HepG2 (cell line): ENCODE measurements around the gene IGFBP6. TPM values are rescaled to one million over a fixed set of nuclear protein-coding genes. Genes with fewer than 3 reads are reported as not detected.

Experiments used
- DPF2 ChIP-seq: sonication (generic); formaldehyde crosslinking; IDR thresholded peaks from 2 replicates; pipeline ENCODE4 v1.4.0; 2020; ENCODE audit warnings: mild to moderate bottlenecking, low read depth, missing genetic modification reagents, borderline replicate concordance
- MYC ChIP-seq: sonication (generic); formaldehyde crosslinking; IDR thresholded peaks from 2 replicates; pipeline ENCODE4 v1.9.0; 2021; ENCODE audit warnings: missing genetic modification reagents, borderline replicate concordance
- NFE2 ChIP-seq: sonication (generic); formaldehyde crosslinking; IDR thresholded peaks from 2 replicates; pipeline ENCODE4 v1.4.0; 2020; ENCODE audit warnings: missing genetic modification reagents
- RFXANK ChIP-seq: IDR thresholded peaks from 2 replicates; pipeline ENCODE4 v1.6.1; 2016
- TCF7L2 ChIP-seq: IDR thresholded peaks from 2 replicates; pipeline ENCODE4 v1.6.1; 2011; ENCODE audit warnings: mild to moderate bottlenecking, low read depth, low read length, moderate library complexity
- ZBTB7B ChIP-seq: sonication (generic); formaldehyde crosslinking; IDR thresholded peaks from 2 replicates; pipeline ENCODE4 v1.4.0; 2020; ENCODE audit warnings: missing genetic modification reagents
- ZBTB8A ChIP-seq: sonication (generic); formaldehyde crosslinking; IDR thresholded peaks from 2 replicates; pipeline ENCODE4 v1.4.0; 2020; ENCODE audit warnings: mild to moderate bottlenecking, low read depth, missing genetic modification reagents, borderline replicate concordance
- ZNF44 ChIP-seq: sonication (generic); formaldehyde crosslinking; IDR thresholded peaks from 2 replicates; pipeline ENCODE4 v1.5.1; 2020; ENCODE audit warnings: mild to moderate bottlenecking, missing genetic modification reagents
- ZNF496 ChIP-seq: sonication (generic); formaldehyde crosslinking; IDR thresholded peaks from 2 replicates; pipeline ENCODE4 v1.8.1; 2023; ENCODE audit warnings: mild to moderate bottlenecking, moderate library complexity, missing genetic modification reagents; ENCODE audit not compliant: insufficient replicate concordance
- ZNF577 ChIP-seq: sonication (generic); formaldehyde crosslinking; IDR thresholded peaks from 2 replicates; pipeline ENCODE4 v1.4.0; 2020; ENCODE audit warnings: mild to moderate bottlenecking, low read depth, missing genetic modification reagents, borderline replicate concordance
- ZNF878 ChIP-seq: sonication (generic); formaldehyde crosslinking; IDR thresholded peaks from 2 replicates; pipeline ENCODE4 v1.8.1; 2023; ENCODE audit warnings: mild to moderate bottlenecking, missing genetic modification reagents, moderate library complexity
- ZSCAN12 ChIP-seq: sonication (generic); formaldehyde crosslinking; IDR thresholded peaks from 2 replicates; pipeline ENCODE4 v1.9.0; 2021; ENCODE audit warnings: mild to moderate bottlenecking, missing genetic modification reagents
- polyA plus RNA-seq, 8 experiments: library from polyadenylated mRNA; depleted of rRNA in 3 of 8; stranded (reverse) in 7 of 8; unstranded in 1 of 8; fragments of >200 nt; fragmentation: Illumina TruSeq in 4 of 8; extraction: Trizol in 4 of 8; gene quantifications; 2 replicates each; pipeline versions ENCODE4 v1.2.1 to v1.2.3, GENCODE V29; 2011 to 2016; ENCODE audit warnings: low read depth in 4 of 8, missing spikeins in 1 of 8, mixed read lengths in 1 of 8; ENCODE audit not compliant: insufficient read depth in 1 of 8
- total RNA-seq, 5 experiments: library from RNA; depleted of rRNA; stranded (reverse); fragments of >200 nt; fragmentation: Illumina TruSeq; extraction: Trizol; gene quantifications; 2 replicates each; pipeline ENCODE4 v1.2.3, GENCODE V29; 2016; ENCODE audit warnings: low read depth in 1 of 5
- TF ChIP-seq, protein P1 (sequence below): sonication (generic); formaldehyde crosslinking; IDR thresholded peaks from 2 replicates; pipeline ENCODE4 v1.4.0; 2020; ENCODE audit warnings: missing genetic modification reagents
- TF ChIP-seq, protein P2 (sequence below): sonication (generic); formaldehyde crosslinking; IDR thresholded peaks from 2 replicates; pipeline ENCODE4 v1.4.0; 2020; ENCODE audit warnings: missing genetic modification reagents
- TF ChIP-seq, protein P3 (sequence below): sonication (generic); formaldehyde crosslinking; IDR thresholded peaks from 2 replicates; pipeline ENCODE4 v1.4.0; 2020; ENCODE audit warnings: missing genetic modification reagents, mild to moderate bottlenecking, borderline replicate concordance

The IGFBP6 gene
- total and polyA plus RNA-seq, 2 of the 13 experiments (the other 11 are each of a cell fraction or from before 2014, with no cell fraction given): 3.9 to 25.2 TPM

DNA sequence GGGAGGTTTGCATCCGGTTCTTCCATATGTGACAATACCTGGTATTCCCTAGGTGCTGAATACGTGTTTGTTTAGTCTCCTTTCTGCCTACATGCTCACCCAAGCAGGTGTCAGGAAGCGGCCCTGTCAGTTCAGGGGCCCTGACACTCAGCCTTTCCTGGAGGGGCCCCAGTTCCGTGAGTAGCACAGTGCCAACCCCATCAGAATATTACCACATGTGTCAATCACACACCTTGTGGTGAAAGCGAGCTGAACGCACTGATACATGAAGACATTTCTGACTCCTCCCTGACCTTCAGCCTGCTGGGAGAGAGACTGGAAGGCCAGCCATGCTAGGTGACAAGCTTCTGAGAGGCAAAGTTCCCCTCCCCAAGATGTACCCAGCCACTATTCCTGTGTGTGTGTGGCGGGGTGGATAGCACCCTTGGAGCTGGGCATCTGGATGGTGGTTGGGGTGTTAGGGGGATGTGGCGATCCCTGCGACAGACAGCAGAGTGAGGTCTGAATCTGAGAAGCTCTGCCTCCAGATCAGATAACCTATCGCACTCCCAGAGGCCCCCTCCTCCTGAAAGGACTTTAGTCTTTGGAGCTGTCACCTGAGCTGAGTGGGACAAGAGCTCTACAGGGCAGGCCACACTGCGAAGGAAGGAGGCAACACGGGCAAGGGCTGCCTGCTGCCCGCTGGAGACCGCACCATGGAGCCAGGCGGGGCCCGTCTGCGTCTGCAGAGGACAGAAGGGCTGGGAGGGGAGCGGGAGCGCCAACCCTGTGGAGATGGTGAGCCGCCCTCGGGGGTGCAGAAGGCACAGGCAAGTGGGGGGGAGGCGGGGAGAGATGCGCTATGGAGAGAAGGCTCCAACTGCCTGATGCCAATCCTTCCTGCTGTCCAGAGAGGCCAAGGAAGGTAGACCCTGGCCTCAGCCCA is 5.7 kb downstream of the IGFBP6 start, which contains the start of gene SOAT2 (continued):
- TF ChIP-seq, protein P1, sequence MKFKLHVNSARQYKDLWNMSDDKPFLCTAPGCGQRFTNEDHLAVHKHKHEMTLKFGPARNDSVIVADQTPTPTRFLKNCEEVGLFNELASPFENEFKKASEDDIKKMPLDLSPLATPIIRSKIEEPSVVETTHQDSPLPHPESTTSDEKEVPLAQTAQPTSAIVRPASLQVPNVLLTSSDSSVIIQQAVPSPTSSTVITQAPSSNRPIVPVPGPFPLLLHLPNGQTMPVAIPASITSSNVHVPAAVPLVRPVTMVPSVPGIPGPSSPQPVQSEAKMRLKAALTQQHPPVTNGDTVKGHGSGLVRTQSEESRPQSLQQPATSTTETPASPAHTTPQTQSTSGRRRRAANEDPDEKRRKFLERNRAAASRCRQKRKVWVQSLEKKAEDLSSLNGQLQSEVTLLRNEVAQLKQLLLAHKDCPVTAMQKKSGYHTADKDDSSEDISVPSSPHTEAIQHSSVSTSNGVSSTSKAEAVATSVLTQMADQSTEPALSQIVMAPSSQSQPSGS (CRISPR knock-in tag): no peak
- TF ChIP-seq DPF2 (CRISPR knock-in tag): no peak; the same call in none of the 2 replicates
- TF ChIP-seq, protein P2, sequence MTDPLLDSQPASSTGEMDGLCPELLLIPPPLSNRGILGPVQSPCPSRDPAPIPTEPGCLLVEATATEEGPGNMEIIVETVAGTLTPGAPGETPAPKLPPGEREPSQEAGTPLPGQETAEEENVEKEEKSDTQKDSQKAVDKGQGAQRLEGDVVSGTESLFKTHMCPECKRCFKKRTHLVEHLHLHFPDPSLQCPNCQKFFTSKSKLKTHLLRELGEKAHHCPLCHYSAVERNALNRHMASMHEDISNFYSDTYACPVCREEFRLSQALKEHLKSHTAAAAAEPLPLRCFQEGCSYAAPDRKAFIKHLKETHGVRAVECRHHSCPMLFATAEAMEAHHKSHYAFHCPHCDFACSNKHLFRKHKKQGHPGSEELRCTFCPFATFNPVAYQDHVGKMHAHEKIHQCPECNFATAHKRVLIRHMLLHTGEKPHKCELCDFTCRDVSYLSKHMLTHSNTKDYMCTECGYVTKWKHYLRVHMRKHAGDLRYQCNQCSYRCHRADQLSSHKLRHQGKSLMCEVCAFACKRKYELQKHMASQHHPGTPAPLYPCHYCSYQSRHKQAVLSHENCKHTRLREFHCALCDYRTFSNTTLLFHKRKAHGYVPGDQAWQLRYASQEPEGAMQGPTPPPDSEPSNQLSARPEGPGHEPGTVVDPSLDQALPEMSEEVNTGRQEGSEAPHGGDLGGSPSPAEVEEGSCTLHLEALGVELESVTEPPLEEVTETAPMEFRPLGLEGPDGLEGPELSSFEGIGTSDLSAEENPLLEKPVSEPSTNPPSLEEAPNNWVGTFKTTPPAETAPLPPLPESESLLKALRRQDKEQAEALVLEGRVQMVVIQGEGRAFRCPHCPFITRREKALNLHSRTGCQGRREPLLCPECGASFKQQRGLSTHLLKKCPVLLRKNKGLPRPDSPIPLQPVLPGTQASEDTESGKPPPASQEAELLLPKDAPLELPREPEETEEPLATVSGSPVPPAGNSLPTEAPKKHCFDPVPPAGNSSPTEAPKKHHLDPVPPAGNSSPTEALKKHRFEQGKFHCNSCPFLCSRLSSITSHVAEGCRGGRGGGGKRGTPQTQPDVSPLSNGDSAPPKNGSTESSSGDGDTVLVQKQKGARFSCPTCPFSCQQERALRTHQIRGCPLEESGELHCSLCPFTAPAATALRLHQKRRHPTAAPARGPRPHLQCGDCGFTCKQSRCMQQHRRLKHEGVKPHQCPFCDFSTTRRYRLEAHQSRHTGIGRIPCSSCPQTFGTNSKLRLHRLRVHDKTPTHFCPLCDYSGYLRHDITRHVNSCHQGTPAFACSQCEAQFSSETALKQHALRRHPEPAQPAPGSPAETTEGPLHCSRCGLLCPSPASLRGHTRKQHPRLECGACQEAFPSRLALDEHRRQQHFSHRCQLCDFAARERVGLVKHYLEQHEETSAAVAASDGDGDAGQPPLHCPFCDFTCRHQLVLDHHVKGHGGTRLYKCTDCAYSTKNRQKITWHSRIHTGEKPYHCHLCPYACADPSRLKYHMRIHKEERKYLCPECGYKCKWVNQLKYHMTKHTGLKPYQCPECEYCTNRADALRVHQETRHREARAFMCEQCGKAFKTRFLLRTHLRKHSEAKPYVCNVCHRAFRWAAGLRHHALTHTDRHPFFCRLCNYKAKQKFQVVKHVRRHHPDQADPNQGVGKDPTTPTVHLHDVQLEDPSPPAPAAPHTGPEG: no peak
- TF ChIP-seq ZBTB7B (CRISPR knock-in tag): no peak
- TF ChIP-seq ZBTB8A: no peak
- peak; percentile 71; the same call in 1 of the 2 replicates for TF ChIP-seq ZNF878 (CRISPR knock-in tag)
- TF ChIP-seq ZNF496 (CRISPR knock-in tag): no peak
- no peak for TF ChIP-seq TCF7L2
- TF ChIP-seq, protein P3, sequence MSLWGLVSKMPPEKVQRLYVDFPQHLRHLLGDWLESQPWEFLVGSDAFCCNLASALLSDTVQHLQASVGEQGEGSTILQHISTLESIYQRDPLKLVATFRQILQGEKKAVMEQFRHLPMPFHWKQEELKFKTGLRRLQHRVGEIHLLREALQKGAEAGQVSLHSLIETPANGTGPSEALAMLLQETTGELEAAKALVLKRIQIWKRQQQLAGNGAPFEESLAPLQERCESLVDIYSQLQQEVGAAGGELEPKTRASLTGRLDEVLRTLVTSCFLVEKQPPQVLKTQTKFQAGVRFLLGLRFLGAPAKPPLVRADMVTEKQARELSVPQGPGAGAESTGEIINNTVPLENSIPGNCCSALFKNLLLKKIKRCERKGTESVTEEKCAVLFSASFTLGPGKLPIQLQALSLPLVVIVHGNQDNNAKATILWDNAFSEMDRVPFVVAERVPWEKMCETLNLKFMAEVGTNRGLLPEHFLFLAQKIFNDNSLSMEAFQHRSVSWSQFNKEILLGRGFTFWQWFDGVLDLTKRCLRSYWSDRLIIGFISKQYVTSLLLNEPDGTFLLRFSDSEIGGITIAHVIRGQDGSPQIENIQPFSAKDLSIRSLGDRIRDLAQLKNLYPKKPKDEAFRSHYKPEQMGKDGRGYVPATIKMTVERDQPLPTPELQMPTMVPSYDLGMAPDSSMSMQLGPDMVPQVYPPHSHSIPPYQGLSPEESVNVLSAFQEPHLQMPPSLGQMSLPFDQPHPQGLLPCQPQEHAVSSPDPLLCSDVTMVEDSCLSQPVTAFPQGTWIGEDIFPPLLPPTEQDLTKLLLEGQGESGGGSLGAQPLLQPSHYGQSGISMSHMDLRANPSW (CRISPR knock-in tag): no peak
- TF ChIP-seq ZSCAN12 (CRISPR knock-in tag): no peak
- TF ChIP-seq ZNF44 (CRISPR knock-in tag): no peak
- TF ChIP-seq ZNF577 (CRISPR knock-in tag): no peak
- no peak; the same call in none of the 2 replicates for TF ChIP-seq MYC (CRISPR knock-in tag)
- TF ChIP-seq NFE2 (CRISPR knock-in tag): no peak
- no peak for TF ChIP-seq RFXANK (CRISPR knock-in tag)
